Activated T-helper 1 cell treated with anti-CD3 and anti-CD28 coated beads, Interleukin-2, amount 50 U/mL, for 16 hours (primary cell): ENCODE measurements around the gene SLC25A23.

Experiments
- DNase-seq, 2 donors: peaks; one replicate each; pipeline ENCODE4 v3.0.0-alpha.2; 2020; ENCODE audit warnings: low read depth in 1 of 2, low spot score in 1 of 2

The SLC25A23 gene

DNA sequence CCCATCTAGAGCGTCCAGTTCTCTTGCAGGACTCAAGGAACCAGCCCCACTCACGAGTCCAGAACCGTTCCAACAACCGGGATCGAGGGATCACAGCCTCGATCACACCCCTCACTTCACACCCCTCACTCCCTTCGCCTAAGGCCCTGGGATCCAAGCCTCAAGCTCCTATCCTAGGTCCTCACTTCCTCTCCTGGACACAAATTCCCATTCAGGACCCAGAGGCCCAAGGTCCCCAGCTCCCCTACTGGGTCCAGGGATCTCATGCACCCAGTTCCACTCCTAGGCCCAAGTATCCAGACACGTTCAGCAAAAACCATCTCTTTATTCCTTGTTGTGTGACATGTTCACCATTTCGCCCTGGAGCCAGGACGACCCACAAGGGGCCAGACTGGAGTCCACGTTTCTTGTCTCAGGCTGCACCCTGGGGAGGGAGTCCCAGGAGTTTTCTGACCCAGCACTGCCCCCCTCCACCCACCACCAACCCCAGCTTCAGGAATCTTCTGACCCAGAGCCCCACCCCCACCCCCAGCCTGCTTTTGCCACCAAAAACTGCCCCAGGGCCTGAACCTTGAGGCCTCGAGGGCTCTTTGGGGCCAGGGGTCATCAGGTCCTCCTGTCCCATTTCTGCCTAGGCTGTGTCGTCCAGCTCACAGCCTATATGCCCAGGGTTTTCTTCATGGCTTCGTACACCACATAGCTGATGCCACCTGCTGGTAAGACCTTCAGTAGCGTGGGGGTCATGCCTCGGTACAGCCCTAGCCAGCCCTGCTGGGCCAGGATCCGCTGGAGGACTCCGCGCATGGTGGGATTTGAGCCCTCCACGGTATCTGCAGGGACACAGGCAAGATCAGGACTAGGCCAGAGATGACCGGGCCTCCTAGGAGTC lies 33.6 kb downstream of the SLC25A23 start:
- no peak for DNase-seq

DNA sequence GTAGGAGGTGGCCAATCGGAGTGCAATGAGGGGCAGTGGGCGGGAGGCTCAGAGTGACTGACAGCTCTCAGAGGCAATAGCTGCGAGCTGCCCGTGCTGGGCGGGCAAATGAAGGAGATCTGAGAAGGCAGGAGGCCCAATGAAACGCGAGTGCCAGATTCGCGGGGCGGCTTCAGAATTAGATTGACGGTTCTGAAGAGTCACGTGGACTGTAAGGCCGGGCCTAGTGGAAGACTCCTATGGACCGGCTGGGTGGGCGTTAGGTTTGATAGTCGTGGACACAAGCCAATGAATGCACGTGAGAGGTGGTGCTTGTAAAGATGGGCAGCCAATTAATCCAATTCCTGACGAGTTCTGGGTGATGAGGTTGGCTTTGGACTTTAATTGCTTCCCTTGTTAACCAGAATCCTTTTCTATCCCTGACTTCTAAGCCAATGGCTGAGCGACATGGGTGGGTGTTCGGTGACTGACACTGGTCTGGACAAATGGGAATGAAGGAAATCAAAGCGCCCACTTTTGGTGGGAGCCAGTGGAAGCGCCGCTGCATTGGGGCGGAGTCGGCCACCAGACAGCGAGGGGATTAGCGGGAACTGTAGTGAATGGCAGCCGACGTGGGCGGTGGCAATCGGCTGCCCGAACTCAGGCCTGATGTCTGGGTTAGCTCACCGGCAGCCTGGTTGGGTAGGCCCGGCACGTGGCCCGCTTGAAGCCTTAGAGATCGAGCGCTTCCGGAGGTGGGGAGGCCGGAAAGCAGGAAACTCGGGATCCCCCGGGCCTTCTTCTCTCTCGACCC lies 34.5 kb downstream of the SLC25A23 start:
- peak; percentile 95 to 99 for DNase-seq

DNA sequence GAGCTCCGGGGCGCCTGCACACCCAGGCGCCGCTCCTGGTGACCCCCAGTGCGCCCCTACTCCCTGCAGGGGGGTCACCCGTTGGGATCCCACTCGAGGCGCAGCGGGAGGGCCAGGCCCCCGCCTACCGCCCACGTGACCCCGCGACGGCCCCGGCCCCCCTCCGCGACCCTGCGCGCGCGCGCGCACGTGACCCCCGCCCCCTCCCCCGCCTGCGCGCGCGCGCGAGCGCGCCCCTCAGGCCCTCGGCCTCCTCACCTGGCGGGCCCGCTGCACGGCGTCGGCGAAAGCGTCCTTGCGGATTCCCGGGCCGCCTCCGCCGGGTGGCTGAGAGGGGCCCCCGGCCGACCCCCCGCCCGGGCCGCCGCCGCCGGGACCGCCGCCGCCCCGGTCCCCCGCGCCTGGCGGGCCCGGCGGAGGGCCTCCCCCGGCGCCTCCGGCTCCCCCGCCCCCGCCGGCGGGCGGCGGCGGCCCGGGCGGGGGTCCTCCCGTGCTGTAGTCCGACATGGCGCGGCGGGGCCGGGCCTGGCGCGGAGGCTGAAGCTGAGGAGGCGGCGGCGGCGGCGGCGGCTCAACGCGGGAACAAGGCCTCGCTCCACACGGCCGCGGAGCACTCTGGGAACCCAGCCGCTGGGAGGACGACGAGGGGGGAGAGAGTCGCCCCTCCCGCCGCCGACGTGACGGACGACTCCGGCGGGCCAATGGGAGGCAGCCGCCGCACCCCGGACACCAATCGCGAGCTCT lies 35.2 kb downstream of the SLC25A23 start, which contains the start of gene KHSRP:
TSS of gene KHSRP (minus strand) at position 617 of the 744 bp plus-strand sequence. CDS start at position 507, 110 bp downstream.
- peak in 1 of 2 donors; percentile 34 for DNase-seq

DNA sequence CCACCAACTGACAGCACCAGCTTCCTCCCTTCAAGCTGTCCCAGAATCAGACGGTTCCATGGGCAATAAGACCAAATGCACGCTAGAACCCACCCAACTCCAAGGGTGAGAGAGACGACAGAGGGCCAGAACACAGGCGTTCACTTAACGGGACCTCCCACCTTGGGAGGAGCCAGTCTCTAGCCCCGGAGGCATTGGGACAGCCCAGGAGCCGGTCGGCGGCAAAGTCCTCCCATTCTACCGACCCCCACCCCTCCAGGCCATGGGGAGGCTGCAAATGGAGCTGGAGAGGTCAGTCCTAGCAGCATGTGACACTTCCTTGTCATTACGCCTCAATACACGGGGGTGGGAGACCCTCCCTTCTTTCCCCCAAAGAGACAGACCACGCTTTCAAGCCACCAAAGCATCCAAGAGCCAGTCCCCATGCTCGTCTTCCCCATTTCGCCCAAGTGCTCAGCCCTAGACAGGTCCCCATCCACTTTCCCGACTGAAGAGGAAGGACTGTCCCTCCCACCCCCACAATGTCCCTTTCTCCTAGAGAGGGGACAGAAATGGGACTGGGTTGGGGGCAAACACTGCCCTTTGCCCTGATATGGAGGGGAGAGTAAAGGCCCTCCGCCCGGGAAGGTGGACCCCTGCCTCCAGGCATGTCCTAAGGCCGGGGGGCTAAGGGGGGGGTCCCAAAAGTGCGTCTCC lies 35.9 kb downstream of the SLC25A23 start:
- DNase-seq, result no peak

DNA sequence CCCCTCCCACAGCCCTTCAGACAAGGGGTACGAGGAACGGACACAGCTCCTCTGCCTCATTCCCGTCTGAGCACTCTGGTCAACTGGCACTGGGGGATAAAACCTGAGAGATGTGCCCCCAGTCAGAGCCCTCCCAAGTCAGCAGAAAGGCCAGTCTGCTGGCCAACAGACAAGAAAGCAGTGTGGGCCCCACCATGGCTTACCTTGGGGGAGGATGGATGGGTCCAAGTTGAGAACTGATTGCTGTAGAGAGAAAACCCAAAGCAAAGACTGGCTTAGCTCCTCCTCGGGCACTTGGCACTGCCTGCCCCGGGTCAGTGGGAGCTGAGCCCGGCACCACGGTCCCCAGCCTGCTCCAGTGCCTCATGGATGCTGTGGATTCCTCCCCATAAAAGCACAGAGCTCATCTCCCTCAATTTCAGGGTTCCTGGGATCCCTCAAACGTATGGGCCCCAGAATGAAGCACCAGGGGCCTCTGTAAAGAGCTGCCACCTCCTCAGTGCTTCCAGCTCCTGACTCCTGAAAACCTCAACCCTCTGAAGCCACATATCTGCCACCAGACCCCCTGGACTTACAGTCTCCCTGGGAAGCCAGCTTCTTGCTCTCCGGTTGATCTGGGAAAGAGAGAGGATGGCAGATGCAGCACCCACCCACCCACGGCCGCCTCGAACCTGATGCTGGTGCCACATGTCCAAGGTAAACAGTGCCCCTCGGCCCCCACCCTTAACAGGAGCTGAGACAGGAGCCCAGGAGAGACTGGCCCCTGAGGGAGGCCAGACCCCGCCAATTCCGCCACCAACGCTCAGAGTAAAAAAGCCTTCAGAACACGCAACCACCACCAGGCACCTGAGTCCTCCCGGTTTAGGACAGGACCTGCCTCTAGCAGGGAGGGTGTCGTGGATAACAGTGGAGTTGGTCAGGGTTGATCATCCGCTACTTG lies 38.2 kb downstream of the SLC25A23 start:
- DNase-seq, result no peak

DNA sequence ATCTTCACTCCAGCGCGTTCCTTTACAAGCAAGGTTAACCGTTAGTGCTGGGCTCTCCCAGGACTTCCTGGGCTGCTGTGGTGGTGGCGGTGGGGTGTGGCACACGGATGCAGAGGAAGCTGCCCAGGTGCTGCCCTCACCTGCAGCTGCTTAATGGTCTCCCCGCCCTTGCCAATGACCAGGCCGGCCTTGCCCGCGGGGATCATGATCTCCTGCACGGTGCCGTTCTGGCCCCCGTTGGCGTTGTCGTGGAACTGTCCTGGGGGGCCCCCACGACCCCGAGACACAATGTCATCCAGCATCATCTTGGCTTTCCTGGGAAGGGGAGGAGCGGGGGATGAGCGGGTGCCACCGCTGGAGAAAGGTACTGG lies 41.0 kb downstream of the SLC25A23 start:
- DNase-seq, result no peak

DNA sequence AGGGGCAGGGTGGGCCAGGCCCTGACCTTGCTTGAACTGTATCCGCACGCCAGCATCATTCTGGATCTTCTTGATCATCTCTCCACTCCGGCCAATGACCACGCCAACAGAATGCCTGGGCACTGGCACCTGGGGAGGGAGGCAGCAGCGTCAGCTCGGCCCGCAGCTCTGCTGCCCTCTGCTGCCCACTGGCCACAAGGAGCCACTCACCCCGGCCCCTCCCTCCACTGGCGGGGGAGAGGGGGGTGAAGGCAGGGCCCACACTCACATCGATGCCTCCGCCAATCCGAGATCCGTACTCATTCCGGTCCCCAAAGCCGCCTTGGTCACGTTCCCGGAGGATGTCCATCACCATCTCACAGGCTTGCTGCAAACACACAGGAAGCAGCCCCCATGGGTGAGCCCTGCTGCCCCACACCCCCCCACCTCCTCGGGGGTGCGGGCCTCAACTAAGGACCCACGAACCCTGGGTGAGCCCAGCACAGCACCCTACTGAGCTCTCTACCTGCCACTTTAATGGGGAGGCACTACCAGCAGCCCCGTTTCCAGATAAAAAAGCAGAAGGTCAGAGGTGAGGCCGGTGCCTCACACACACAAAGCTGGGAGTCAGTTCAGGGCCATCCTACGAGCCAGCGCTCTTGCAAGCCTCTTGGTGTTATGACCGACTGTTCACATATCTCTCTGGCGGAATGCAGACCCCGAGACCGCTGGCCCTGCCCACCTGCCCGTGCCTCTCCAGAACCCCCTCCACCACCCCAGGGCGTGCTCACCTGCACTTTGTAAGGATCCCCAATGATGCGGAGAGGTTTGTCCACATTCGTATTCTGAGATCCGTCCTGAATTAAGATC lies 41.7 kb downstream of the SLC25A23 start:
- DNase-seq, result no peak

DNA sequence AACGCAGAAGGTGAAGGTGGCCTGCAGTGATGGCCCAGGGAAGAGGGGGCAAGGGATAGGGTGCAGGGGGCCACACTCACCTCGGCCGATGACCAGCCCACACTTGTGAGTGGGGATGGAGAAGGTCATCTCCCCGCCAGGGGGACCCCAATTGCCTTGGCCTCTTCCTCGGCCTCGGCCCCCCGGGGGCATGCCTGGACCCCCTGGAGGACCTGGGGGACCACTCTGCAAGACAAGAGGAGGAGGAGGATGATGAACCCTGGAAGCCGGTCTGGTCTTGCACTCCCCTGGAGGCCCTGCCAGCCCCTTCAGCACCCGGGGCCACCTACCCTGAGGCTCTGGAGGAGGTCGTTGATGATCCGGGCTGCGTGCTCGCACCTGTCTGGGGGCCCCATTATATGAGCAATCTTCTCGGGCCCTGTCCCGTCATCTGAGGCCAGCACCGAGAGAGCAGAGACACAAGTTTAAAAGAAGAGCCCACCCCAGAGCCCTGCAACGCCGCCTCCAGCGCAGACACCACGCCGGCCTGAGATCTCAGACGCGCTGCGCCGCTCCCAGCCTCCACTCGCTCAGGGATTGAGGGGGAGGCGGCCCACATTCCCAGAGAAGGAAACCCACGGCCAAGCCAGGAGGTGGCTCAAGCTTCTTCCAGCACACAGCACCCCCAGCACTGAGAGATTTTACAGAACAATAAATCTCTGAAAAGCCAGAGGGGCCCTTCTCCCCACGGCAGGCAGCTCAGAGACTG lies 42.8 kb downstream of the SLC25A23 start:
- no peak for DNase-seq

DNA sequence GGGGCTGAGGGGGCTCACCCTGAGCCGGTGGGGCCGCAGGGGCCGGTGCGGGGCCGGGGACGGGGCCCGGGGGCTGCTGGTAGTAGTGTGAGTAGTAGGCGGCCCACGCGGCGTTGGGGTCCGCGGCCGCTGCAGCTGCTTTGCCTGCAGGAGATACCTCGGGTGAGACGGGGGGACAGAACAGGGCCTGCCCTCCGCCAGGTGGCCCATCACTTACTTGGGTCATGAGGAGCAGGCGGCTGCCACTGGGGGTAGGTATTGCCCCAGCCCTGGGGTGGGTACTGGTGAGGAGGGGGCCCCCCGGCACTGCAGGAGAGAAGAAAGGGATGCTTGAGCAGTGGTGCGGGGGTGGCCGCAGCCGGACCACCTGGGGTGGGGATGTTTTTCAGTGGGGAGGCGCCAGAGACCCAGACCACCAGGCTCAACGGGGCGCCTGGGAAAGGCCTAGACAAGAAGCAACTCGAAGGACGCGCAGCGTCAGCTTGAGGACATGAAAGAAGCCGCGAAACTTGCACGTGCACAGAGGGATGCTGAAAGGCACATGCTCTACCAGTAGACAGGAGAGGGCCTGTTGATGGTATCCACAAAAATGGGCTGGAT lies 43.9 kb downstream of the SLC25A23 start:
- no peak for DNase-seq

DNA sequence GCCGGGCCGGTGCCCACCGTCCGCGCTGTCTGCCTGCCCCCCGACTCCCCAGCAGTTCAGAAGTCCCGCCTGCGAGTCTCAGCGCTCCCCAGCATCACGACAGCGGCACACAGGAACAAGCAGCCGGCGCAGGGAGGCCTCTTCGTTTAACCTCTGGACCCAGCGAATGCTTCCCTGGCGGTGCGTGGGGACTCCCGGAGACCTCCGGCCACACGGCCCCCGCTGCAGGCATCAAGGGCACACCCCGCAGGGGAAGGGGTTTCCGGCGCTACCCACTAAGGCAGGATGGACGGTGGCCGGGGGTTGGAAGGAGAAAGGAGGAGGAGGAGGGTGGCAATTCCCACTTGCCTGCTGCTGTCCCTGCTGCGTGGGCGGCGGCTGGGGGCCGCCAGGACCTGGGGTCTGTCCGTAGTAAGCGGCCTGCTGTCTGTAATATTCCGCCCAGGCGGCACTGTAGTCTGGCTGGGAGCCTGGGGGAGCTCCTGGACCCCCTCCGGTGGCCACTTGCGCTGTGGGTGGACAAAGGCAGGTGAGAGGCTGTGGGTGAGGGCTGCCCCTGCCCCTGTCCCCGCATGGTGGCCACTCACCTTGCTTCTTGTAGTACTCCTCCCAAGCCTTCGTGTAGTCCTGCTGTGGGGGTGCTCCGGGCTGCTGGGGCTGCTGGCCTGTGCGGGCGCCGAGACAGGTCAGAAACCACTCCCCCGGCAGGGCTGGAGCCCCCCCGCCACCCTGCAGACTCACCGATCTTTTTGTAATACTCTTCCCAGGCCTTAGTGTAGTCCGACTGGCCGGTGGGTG lies 44.6 kb downstream of the SLC25A23 start:
- no peak for DNase-seq

DNA sequence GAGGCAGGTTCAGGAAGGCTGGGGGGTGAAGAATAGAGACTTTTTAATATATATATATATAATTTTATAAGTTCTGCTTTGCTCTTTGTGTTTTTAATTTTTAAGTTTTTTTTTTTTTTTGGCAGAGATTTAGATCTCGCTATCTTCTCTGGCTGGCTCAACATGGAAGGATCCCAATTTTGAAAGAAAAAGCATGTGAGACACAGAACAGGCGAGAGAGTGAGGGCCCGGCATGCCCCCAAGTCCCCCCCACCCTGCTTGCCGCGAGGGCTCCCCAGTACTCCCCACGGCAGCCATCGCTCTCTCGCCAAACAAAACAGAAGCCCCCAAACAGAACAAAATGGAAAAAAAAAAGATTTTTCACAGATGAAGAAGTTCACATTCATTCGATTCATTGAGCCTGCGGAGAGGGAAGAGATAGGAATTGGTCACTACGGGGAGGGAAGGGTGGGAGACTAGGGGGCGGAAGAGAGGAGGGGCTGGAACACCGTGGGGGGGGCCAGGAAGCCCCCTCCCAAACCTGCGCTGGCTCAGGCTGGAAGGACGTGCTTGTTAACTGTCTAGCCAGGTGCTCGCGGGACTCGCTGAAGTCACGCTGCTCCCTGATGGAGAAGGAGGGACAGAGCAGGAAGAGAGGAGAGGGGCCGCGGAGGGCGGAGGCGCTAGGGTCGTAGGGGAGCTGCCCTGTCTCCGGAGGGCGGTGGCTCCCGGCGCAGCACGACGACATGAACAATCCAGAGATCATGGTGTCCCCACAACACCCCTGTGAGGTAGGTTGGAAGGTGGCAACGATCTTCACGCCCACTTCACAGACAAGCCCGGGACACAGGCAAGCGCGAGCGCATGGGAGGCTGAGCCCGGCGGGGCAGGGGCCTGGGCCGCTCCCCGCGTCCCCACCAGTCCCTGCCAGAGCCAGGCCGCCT lies 45.6 kb downstream of the SLC25A23 start:
- DNase-seq, result no peak

DNA sequence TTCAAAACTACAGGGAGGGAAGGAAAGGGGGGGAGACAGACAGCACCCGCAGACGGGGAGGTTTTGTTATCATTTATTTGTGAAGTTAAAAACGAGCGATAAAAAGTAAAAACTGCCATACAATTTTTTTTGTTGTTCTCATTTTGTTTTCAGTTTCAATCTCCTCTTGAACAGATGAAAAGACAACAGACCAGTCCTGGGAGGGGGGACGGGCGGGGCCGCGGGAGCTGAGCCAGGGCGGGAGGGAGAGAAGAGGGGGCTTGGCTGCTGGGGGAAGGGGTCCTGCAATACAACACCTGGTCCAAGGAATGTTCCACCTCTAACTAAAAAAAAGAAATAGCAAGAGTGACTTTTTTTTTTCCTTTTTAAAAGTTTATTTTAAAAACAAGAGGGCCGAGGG lies 46.3 kb downstream of the SLC25A23 start:
- no peak for DNase-seq

DNA sequence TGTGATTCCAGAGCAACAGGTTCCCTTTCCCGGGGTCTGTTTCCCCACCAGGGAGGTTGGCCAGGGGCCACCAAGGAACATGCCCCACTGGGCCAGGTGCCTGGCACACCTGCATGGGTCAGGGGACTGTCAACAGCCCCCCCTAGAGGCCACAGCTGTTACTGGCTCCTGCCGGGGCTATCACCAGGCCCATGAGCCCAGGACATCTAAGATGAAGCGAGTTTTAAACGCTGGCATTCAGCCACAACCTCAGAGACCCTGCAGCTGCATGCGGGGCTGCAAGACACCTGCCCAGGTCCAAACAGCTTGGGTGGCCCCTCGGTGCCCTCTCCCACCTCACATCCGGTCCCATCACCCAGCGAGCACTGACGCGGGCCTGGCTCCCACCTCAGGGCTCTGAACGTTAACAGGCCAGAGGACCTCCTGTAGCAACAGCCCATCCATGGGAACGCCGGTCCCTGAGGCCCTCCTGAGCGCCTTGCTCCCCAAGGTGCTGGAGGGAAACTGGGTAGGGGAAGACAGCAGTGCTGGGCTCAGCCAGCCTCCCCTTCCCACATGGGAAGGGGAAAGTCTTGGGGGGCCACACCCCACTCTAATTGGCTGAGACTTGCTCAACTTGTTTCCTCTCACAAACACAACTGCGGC lies 47.0 kb downstream of the SLC25A23 start:
- no peak for DNase-seq

DNA sequence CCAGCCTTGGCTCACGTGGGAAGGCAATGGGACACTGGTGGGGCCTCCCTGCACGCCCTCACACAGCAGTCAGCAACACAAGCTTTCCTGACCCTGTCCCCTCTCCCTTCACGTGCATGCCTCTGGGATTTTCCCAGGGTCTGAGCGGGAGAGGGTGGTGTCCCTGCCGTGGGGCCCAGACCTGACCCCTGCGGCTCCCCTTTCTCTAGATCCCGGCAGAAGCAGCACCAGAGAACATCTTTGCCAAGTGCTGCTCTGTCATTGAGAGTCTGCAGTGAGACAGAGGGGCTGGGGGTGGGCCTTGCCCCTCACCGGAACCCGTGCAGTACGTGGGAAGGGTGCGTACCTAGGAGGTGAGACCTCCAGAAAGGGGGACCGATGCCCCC lies 47.5 kb downstream of the SLC25A23 start:
- no peak for DNase-seq

DNA sequence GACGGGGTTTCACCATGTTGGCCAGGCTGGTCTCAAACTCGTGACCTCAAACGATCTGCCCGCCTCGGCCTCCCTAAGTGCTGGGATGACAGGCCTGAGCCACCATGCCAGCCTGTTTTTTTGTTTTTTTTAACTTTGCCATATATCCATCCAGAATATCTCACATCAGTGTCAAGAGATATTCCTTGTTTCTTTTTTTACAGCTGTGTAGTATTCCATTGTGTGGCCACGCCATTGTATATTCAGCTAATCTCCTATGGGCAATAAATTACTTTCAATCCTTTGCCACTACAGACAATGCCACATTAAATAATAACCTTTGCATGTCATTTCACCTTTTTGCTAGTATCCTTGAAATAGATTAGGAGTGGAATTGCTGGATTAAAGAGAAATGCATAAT lies 50.2 kb downstream of the SLC25A23 start:
- no peak for DNase-seq
